Islet of Langerhans (tissue), 1 donor: ENCODE measurements around the gene CELF2.

Source experiments
- FAIRE-seq: peaks from one replicate; lab custom pipeline; 2011; peaks lifted over from hg19 to GRCh38; lab: Jason Lieb, UNC

The CELF2 gene

GRCh38 chr10:11204351-11204942, 186.8 kb downstream of the CELF2 start:
- FAIRE-seq: no peak

GRCh38 chr10:11205030-11205772, 187.5 kb downstream of the CELF2 start:
- FAIRE-seq: no peak

- FAIRE-seq: no peak
These were observed 189.2 kb downstream of the CELF2 start for GRCh38 chr10:11206676-11207559.

GRCh38 chr10:11207560-11207844, 189.8 kb downstream of the CELF2 start:
- FAIRE-seq: no peak

GRCh38 chr10:11208243-11208642, 190.6 kb downstream of the CELF2 start:
- FAIRE-seq: no peak

- no peak for FAIRE-seq
These were observed 191.5 kb downstream of the CELF2 start for GRCh38 chr10:11208908-11209829.

GRCh38 chr10:11209830-11210181, 192.1 kb downstream of the CELF2 start:
- FAIRE-seq: no peak

- no peak for FAIRE-seq
These were observed 192.7 kb downstream of the CELF2 start for GRCh38 chr10:11210211-11210922.

- FAIRE-seq: no peak
These were observed 194.8 kb downstream of the CELF2 start for GRCh38 chr10:11212288-11213085.

GRCh38 chr10:11213137-11213536, 195.5 kb downstream of the CELF2 start:
- no peak for FAIRE-seq

- FAIRE-seq: no peak
These were observed 196.7 kb downstream of the CELF2 start for GRCh38 chr10:11214407-11214806.

- no peak for FAIRE-seq
These were observed 197.8 kb downstream of the CELF2 start for GRCh38 chr10:11215471-11215870.

GRCh38 chr10:11217521-11217920, 199.8 kb downstream of the CELF2 start:
- FAIRE-seq: no peak

- FAIRE-seq: no peak
These were observed 200.7 kb downstream of the CELF2 start for GRCh38 chr10:11218395-11218794.

GRCh38 chr10:11219431-11219830, 201.8 kb downstream of the CELF2 start:
- no peak for FAIRE-seq

- no peak for FAIRE-seq
These were observed 205.4 kb downstream of the CELF2 start for GRCh38 chr10:11223081-11223480.

- FAIRE-seq: no peak
These were observed 206.0 kb downstream of the CELF2 start for GRCh38 chr10:11223507-11224140.

- no peak for FAIRE-seq
These were observed 206.6 kb downstream of the CELF2 start for GRCh38 chr10:11224321-11224720.

- FAIRE-seq: no peak
These were observed 207.2 kb downstream of the CELF2 start for GRCh38 chr10:11224792-11225416.

- FAIRE-seq: no peak
These were observed 208.3 kb downstream of the CELF2 start for GRCh38 chr10:11225935-11226334.
